ENCODE data around the gene ELAC2.

GRCh38 chr17:12959441-12959840 is 58.4 kb downstream of the ELAC2 start:
- TF ChIP-seq CTCF (IDR thresholded peaks at IDR 0.05 in 4 of 5, conservative IDR thresholded peaks at IDR 0.05 in 1 of 5) (no peak), POLR2A (IDR thresholded peaks at IDR 0.05) (no peak)
